Stomach (tissue), 19 donors: ENCODE data around the gene ANKRD34A. TPM values are rescaled to one million over a fixed set of nuclear protein-coding genes. Genes with fewer than 3 reads are reported as not detected.
A peak's percentile ranks its signal among the peaks of the same experiment; 100 is the strongest.

ENCODE experiments used
- DNase-seq, 2 donors: peaks; one replicate each; pipeline versions ENCODE4 v3.0.0 to v3.0.0-alpha.2; 2013 to 2019
- H3K27ac ChIP-seq, 5 donors: fragments of 200-600 bp in 4 of 5; sonication (generic) in 4 of 5; one replicate each; pipeline ENCODE4 v1.5.1; 2013 to 2019; ENCODE audit warnings: mild to moderate bottlenecking in 1 of 5, moderate library complexity in 1 of 5
- H3K27me3 ChIP-seq, 3 donors: fragments of 200-600 bp; sonication (generic); one replicate each; pipeline ENCODE4 v1.5.1; 2017 to 2019; ENCODE audit warnings: mixed run types in 1 of 3
- H3K36me3 ChIP-seq, 4 donors: fragments of 200-600 bp; sonication (generic); 1 replicate in 3 of 4; 2 replicates in 1 of 4; pipeline ENCODE4 v1.5.1; 2016 to 2019
- H3K4me1 ChIP-seq, 4 donors: fragments of 200-600 bp; sonication (generic); one replicate each; pipeline ENCODE4 v1.5.1; 2016 to 2019
- H3K4me3 ChIP-seq, 4 donors: fragments of 200-600 bp; sonication (generic) in 3 of 4; one replicate each; pipeline ENCODE4 v1.5.1; 2016 to 2019; ENCODE audit warnings: mild to moderate bottlenecking in 1 of 4
- H3K9me3 ChIP-seq, 4 donors: fragments of 200-600 bp; sonication (generic); one replicate each; pipeline ENCODE4 v1.5.1; 2016 to 2019
- EP300 ChIP-seq: sonication (generic); formaldehyde crosslinking; IDR thresholded peaks from one replicate; pipeline ENCODE4 v1.6.1; 2017; ENCODE audit warnings: antibody characterized with exemption
- POLR2A ChIP-seq, 4 donors: fragments of 450-650 bp; IDR thresholded peaks; one replicate each; pipeline ENCODE4 v1.6.1; 2016; ENCODE audit warnings: antibody characterized with exemption in 4 of 4, control low read depth in 2 of 4, mild to moderate bottlenecking in 1 of 4, moderate library complexity in 1 of 4
- POLR2AphosphoS5 ChIP-seq, 3 donors: sonication (generic); formaldehyde crosslinking; IDR thresholded peaks; one replicate each; pipeline ENCODE4 v1.6.1; 2016; ENCODE audit warnings: antibody characterized with exemption in 3 of 3
- WGBS, 5 donors: extraction: QIAGEN DNeasy Blood & Tissue Kit in 3 of 5; methylation state at CpG; one replicate each; pipeline versions ENCODE4 v1.1.5 to v1.1.7; 2013 to 2018; 5-methylcytosine and 5-hydroxymethylcytosine counted together
- intact Hi-C: fragments of 100-400 bp; cut with DNase I; formaldehyde crosslinking; loops from one replicate; pipeline ENCODE4 v1.15.1; 2023; ENCODE audit warnings: low total_unique reads
- long read RNA-seq, 10 donors: transcript quantifications; one replicate each; lab custom pipeline, GENCODE V29; 2026
- polyA plus RNA-seq, 3 donors: library from polyadenylated mRNA; stranded (reverse); fragments of 200-250 nt; gene quantifications; one replicate each; pipeline ENCODE4 v1.2.3, GENCODE V29; 2013
- total RNA-seq, 5 donors: library from RNA; depleted of rRNA; stranded (reverse); fragments of >200 nt; gene quantifications; one replicate each; pipeline versions ENCODE4 v1.1.0 to v1.2.3, GENCODE V29; 2014 to 2016
- TF ChIP-seq, protein P1 (sequence below), 7 experiments: fragments of 450-650 bp in 4 of 7; fragments of 200-600 bp in 3 of 7; sonication (generic) in 3 of 7; IDR thresholded peaks; one replicate each; pipeline ENCODE4 v1.5.1; 2016 to 2019; ENCODE audit warnings: antibody characterized with exemption in 7 of 7, control low read depth in 2 of 7, mild to moderate bottlenecking in 1 of 7
- donor health status: healthy with polysubstance abuse.
- donor health status: Bipolar disorder and iron deficiency.
- donor health status: healthy.

Gene ANKRD34A
- 1 to 10 TPM in 1 of 5 donors, under 1 TPM in 2, not detected in 2; 0.73 to 2.6 (median 0.87) TPM for total RNA-seq
- polyA plus RNA-seq, result under 1 TPM in 2 of 3 donors, not detected in 1; 0.19 to 0.45 TPM
- long read RNA-seq, donor 1, result 0 reads
- long read RNA-seq, donor 2, partial matches to known transcripts, result 34 of 68 reads
- long read RNA-seq, donor 2, other reads (novel, unspliced or antisense), result 34 of 68 reads
- long read RNA-seq, donor 3, partial matches to known transcripts, result 24 of 24 reads
- long read RNA-seq, donor 3, other reads (novel, unspliced or antisense), result 0 of 24 reads
- long read RNA-seq, donor 4, partial matches to known transcripts, result 6 of 6 reads
- long read RNA-seq, donor 4, other reads (novel, unspliced or antisense), result 0 of 6 reads
- long read RNA-seq, donor 5, partial matches to known transcripts, result 48 of 57 reads
- long read RNA-seq, donor 5, other reads (novel, unspliced or antisense), result 9 of 57 reads
- long read RNA-seq, donor 6, result 0 reads
- long read RNA-seq, donor 7, result 0 reads
- long read RNA-seq, donor 8, result 0 reads
- long read RNA-seq, donor 9, result 0 reads
- long read RNA-seq, donor 10, result 0 reads

DNA sequence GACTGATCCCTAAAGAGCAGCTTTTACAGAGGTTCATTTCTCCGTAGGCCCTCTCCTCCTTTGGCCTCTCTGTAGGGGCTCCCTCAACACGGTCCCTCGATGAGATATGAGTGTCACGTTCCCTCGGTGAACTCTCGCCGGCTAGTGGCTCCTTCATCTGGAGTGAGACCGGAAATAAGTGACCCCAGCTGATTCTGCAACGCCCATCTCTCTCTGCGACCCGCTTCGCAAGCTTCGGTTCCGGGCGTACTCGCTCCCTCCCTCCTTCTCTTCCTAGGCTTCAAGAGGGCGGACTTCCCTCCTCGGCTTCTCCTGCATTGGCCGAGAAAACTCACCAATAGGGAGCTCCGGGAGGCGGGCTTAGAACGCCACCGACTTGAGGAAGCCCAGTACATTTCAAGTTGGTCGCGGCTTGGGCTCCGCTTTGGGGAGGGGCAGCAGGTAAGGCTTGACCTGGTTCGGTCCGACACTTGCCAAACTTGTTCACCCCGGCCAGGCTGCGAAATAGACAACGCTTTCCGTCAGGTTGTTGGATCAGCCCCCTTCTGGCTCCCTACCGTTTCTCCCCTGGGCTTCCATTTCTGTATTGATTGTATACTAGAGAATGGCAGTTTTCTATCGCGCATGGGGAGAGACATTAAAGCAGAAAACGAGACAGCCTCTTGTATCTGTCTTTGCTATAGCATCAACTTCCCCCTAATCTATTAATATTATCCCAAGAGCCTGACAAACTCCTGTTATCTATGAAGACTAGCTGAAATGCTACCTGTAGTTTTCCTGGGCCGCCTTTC, at the start of gene ANKRD34A, which contains the start of gene POLR3GL:
Gene ANKRD34A, minus strand, starts transcription at position 248 of the 791 bp plus-strand sequence. CDS start 2,816 bp downstream, outside the sequence.
Gene POLR3GL, plus strand, starts transcription at position 363 of the 791 bp plus-strand sequence. CDS start 10,176 bp downstream, outside the sequence.
- Histone ChIP-seq H3K27ac (peak within 1 kb of the TSS; percentile 83 to 99 (median 91)), H3K4me1 (peaks cover 14 to 60% (median 52%) of the 10 kb centered on the region in 4 donors), H3K36me3 (peaks cover 0 to 6% (median 3%) of the 10 kb centered on the region in 4 donors), H3K9me3 (peaks cover 0 to 5% (median 0%) of the 10 kb centered on the region in 4 donors), H3K27me3 (peaks cover 0 to 14% (median 8%) of the 10 kb centered on the region in 3 donors), H3K4me3 (peak within 1 kb of the TSS; percentile 52 to 67 (median 60))
- TF ChIP-seq, protein P1, sequence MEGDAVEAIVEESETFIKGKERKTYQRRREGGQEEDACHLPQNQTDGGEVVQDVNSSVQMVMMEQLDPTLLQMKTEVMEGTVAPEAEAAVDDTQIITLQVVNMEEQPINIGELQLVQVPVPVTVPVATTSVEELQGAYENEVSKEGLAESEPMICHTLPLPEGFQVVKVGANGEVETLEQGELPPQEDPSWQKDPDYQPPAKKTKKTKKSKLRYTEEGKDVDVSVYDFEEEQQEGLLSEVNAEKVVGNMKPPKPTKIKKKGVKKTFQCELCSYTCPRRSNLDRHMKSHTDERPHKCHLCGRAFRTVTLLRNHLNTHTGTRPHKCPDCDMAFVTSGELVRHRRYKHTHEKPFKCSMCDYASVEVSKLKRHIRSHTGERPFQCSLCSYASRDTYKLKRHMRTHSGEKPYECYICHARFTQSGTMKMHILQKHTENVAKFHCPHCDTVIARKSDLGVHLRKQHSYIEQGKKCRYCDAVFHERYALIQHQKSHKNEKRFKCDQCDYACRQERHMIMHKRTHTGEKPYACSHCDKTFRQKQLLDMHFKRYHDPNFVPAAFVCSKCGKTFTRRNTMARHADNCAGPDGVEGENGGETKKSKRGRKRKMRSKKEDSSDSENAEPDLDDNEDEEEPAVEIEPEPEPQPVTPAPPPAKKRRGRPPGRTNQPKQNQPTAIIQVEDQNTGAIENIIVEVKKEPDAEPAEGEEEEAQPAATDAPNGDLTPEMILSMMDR (IDR thresholded peaks at IDR 0.05), result peak in 1 of 7 experiments; percentile 6
- peak; percentile 92 to 95 (median 93) for TF ChIP-seq POLR2AphosphoS5 (IDR thresholded peaks at IDR 0.05)
- peak in 2 of 4 donors; percentile 37 to 76 for TF ChIP-seq POLR2A (IDR thresholded peaks at IDR 0.05)
- TF ChIP-seq EP300, result no peak
- DNase-seq, result peak; percentile 97 to 98
- intact Hi-C loops, result loop anchor here (5.0 kb wide), 1 partner anchor 42 kb away; no protein-coding TSS in a partner anchor
- WGBS, 5 donors, result 0 to 1% (median 0%) methylated on average over 27 to 37 of the region's 37 CpGs

DNA sequence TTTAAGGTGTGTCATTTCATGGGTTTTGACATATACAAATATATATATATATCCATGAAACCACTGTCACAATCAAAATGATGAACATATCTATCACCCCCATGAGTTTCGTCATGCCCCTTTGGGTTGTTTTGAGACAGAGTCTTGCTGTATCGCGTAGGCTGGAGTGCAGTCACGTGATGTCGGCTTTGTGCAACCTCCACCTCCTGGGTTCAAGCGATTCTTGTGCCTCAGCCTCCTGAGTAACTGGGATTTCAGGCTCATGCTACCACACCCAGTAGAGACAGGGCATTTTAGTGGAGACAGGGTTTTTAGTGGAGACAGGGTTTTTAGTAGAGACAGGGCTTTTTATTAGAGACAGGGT, 49.2 kb upstream of the ANKRD34A start:
- 77 to 81% (median 78%) methylated on average over 6 of the region's 6 CpGs for WGBS, 5 donors
- H3K9me3 ChIP-seq, result no peaks in the 10 kb centered on the region
- TF ChIP-seq, protein P1 (IDR thresholded peaks at IDR 0.05), result no peak
- no peak for TF ChIP-seq EP300
- TF ChIP-seq POLR2AphosphoS5 (IDR thresholded peaks at IDR 0.05), result no peak
- no peak for TF ChIP-seq POLR2A (IDR thresholded peaks at IDR 0.05)
- H3K27ac ChIP-seq, result no peak overlapping the region
- peaks cover 4 to 21% (median 11%) of the 10 kb centered on the region in 4 donors for H3K4me1 ChIP-seq
- intact Hi-C loops, result loop anchor here (5.0 to 10.0 kb wide), 2 partner anchors 41 to 109 kb away; no protein-coding TSS in a partner anchor
- peaks cover 0 to 14% (median 0%) of the 10 kb centered on the region in 3 donors for H3K27me3 ChIP-seq
- no peak for DNase-seq
- no peaks in the 10 kb centered on the region for H3K36me3 ChIP-seq
- no peak overlapping the region for H3K4me3 ChIP-seq

DNA sequence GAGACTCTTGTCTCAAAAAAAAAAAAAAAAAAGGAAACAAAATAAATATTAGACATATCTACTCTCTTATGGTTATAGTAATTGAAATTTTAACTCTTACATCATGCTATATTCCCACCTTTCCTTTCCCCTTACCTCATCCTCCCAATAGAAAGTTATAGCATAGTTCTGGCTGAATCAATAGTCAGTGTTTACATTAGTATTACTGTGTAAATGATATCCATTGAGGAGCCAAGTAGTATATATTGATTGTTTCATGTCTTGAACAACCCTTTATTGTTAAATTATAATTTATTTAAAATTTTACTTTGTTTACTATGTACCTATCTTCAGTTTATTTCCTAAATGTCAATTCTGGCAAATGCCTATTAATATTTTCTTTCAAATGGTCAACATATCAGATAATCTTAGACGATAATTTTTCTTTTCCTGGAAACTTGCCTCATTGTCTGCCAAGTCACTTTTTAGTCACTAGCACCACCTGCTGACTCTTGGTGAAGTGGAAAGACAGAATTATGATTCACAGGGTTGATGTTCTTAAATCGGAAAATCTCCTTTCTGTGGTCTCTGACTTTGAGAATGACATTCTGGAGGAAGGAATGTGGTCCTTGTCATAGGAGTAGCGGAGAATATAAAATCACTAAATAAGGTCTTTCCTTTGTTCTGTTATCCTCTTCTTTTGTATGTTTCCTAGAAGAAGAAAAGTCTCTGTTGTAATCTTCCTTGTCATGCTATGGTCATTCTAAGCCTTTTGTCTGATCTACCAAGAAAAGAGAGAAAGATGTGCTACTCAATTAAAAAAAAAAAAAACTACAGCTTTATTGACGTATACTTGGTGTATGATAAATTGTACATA, 48.6 kb upstream of the ANKRD34A start:
- peaks cover 4 to 23% (median 13%) of the 10 kb centered on the region in 4 donors for H3K4me1 ChIP-seq
- no peak overlapping the region for H3K27ac ChIP-seq
- TF ChIP-seq, protein P1 (IDR thresholded peaks at IDR 0.05), result peak in 5 of 7 experiments; percentile 44 to 76 (median 66)
- peak in 2 of 3 donors; percentile 37 to 75 for TF ChIP-seq POLR2AphosphoS5 (IDR thresholded peaks at IDR 0.05)
- TF ChIP-seq POLR2A (IDR thresholded peaks at IDR 0.05), result no peak
- 3 to 12% (median 6%) methylated on average over 4 of the region's 4 CpGs for WGBS, 5 donors
- peaks cover 0 to 8% (median 0%) of the 10 kb centered on the region in 3 donors for H3K27me3 ChIP-seq
- no peak overlapping the region for H3K4me3 ChIP-seq
- DNase-seq, result peak; percentile 39 to 87
- no peaks in the 10 kb centered on the region for H3K36me3 ChIP-seq
- H3K9me3 ChIP-seq, result no peaks in the 10 kb centered on the region
- intact Hi-C loops, result loop anchor here (5.0 to 10.0 kb wide), 2 partner anchors 41 to 108 kb away; no protein-coding TSS in a partner anchor
